MM.1S (cell line): Measurements from ENCODE around the gene SLC9A3.

Experiments used
- CTCF ChIP-seq: fragments of 300-600 bp; sonication (generic); IDR thresholded peaks from 2 replicates; pipeline ENCODE4 v1.5.1; 2016; ENCODE audit warnings: antibody characterized with exemption, low read length, mixed read lengths
- EZH2 ChIP-seq: fragments of 300-600 bp; sonication (generic); optimal IDR thresholded peaks from 2 replicates; pipeline ENCODE3; 2017; ENCODE audit warnings: low read depth, mild to moderate bottlenecking, antibody characterized with exemption, low read length, mixed read lengths

GRCh38 chr5:570886-571285 lies 46.6 kb upstream of the SLC9A3 start:
- TF ChIP-seq CTCF (no peak), EZH2 (no peak)
